Astrocyte of the spinal cord (primary cell): ENCODE measurements around the gene SAMD9.

ENCODE experiments used
- DNase-seq: peaks from one replicate; pipeline ENCODE4 v3.0.0; 2011; ENCODE audit warnings: low read depth, low spot score
- H3K4me3 ChIP-seq: 2 replicates; pipeline ENCODE4 v1.5.1; 2011; ENCODE audit warnings: low read depth, mild to moderate bottlenecking, low read length, moderate library complexity
- CTCF ChIP-seq: IDR thresholded peaks from 2 replicates; pipeline ENCODE4 v1.5.1; 2012; ENCODE audit warnings: low read depth, mild to moderate bottlenecking, low read length, inconsistent platforms
- in situ Hi-C: cut with HindIII; loops from 2 replicates; pipeline ENCODE4 v1.10.0; 2017; ENCODE audit warnings: low sequenced_read_pairs

The SAMD9 gene

GRCh38 chr7:93053949-93054943 is 63.5 kb downstream of the SAMD9 start:
- in situ Hi-C loops, result no loop called here

DNA sequence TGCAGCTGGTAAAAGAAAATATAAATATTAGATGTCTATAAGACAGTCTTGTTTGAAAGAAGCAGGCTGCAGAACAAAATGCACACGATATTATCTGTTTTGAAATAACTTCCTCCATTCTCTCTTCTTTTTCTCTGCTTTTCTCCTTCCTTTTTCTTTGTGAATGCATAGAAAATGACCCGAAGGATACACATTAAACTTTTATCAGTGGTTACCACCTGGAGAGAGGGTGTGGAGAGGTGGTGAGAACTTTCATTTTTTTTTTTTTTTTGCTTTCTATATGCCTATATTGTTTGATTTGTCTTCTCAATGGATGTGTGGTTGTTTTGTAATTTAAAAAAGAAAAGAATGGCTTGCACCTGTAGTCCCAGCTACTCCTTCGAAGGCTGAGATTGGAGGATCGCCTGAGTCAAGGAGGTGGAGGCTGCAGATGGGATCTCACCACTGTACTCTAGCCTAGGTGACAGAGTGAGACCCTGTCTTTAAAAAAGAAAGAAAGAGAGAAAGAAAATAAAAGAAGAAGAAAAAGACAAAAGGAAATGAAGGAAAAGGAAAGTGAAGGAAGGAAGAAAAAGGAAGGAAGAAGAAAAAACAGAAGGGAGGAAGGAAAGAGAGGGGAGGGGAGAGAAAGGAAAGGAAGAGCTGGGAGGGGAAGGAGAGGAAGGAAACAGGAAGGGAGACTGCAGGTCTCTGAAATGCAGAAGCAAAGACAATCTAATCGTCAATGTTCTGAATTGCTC is 64.4 kb downstream of the SAMD9 start:
- TF ChIP-seq CTCF, result no peak
- in situ Hi-C loops, result no loop called here
- no peak overlapping the region for H3K4me3 ChIP-seq

More at GRCh38 chr7:93053949-93054943, 63.5 kb downstream of the SAMD9 start:
- no peak for DNase-seq
- H3K4me3 ChIP-seq, result no peak overlapping the region
- TF ChIP-seq CTCF, result no peak

GRCh38 chr7:93051660-93052059 is 66.1 kb downstream of the SAMD9 start:
- DNase-seq, result no peak
- in situ Hi-C loops, result no loop called here
- TF ChIP-seq CTCF, result no peak
- no peak overlapping the region for H3K4me3 ChIP-seq

More for the DNA sequence above, 64.4 kb downstream of the SAMD9 start:
- DNase-seq, result no peak
